ENCODE data around the gene SERPINB10.

DNA sequence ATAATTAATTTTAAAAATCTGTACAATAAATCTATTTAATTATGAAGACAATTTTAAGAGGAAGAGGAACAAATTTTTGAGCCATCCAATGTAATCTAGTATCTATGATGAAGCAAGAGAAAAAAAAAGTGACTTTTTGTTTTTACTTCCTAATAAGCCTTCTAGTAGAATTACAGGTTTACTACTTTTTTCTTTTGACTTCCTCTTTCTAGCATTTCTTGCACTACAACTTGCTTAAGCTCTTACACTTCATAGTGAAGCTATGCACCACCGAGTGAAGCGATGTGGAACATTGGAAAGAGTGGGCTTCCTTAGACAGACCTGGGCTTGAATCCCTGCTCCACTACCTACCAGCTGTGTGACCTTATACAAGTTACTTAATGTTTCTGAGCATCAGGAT, 18.1 kb upstream of the SERPINB10 start:
- TF ChIP-seq, protein P1, sequence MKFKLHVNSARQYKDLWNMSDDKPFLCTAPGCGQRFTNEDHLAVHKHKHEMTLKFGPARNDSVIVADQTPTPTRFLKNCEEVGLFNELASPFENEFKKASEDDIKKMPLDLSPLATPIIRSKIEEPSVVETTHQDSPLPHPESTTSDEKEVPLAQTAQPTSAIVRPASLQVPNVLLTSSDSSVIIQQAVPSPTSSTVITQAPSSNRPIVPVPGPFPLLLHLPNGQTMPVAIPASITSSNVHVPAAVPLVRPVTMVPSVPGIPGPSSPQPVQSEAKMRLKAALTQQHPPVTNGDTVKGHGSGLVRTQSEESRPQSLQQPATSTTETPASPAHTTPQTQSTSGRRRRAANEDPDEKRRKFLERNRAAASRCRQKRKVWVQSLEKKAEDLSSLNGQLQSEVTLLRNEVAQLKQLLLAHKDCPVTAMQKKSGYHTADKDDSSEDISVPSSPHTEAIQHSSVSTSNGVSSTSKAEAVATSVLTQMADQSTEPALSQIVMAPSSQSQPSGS (tag by site-specific recombination; IDR thresholded peaks at IDR 0.05; ENCODE audit: low read depth), result no peak
- TF ChIP-seq ZNF529 (tag by site-specific recombination; IDR thresholded peaks at IDR 0.05; ENCODE audit: insufficient replicate concordance) (no peak), ZIC2 (tag by site-specific recombination; IDR thresholded peaks at IDR 0.05) (no peak), SP7 (tag by site-specific recombination; IDR thresholded peaks at IDR 0.05) (no peak), HOXA7 (CRISPR knock-in tag; IDR thresholded peaks at IDR 0.05; ENCODE audit: borderline replicate concordance) (no peak), REST (tag by site-specific recombination; IDR thresholded peaks at IDR 0.05) (no peak), PBX3 (CRISPR knock-in tag; IDR thresholded peaks at IDR 0.05) (no peak), ZBTB49 (tag by site-specific recombination; IDR thresholded peaks at IDR 0.05; ENCODE audit: low read depth) (no peak)
- TF ChIP-seq, protein P2, sequence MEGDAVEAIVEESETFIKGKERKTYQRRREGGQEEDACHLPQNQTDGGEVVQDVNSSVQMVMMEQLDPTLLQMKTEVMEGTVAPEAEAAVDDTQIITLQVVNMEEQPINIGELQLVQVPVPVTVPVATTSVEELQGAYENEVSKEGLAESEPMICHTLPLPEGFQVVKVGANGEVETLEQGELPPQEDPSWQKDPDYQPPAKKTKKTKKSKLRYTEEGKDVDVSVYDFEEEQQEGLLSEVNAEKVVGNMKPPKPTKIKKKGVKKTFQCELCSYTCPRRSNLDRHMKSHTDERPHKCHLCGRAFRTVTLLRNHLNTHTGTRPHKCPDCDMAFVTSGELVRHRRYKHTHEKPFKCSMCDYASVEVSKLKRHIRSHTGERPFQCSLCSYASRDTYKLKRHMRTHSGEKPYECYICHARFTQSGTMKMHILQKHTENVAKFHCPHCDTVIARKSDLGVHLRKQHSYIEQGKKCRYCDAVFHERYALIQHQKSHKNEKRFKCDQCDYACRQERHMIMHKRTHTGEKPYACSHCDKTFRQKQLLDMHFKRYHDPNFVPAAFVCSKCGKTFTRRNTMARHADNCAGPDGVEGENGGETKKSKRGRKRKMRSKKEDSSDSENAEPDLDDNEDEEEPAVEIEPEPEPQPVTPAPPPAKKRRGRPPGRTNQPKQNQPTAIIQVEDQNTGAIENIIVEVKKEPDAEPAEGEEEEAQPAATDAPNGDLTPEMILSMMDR (tag by site-specific recombination; IDR thresholded peaks at IDR 0.05), result no peak

Measured in HEK293 (cell line).